ENCODE measurements around the gene NEDD4L. TPM values are rescaled to one million over a fixed set of nuclear protein-coding genes. Genes with fewer than 3 reads are reported as not detected.

The NEDD4L gene
- total and polyA plus RNA-seq, 5 donors from 2014 or later = 4.4 to 19.6 (median 7.8) TPM

- no peaks in the 10 kb centered on the region for H3K36me3 ChIP-seq (ENCODE audit: control insufficient read depth, insufficient read depth, low read length)
- no peaks in the 10 kb centered on the region for H3K9me3 ChIP-seq (ENCODE audit: control insufficient read depth in 2 of 2, low read length in 2 of 2)
- H3K27ac ChIP-seq (ENCODE audit: insufficient read depth, low read length, poor library complexity, severe bottlenecking) = no peak overlapping the region
- ATAC-seq (ENCODE audit: low read depth in 2 of 2) (no peak), DNase-seq (no peak)
- Mint-ChIP-seq H3K4me1 (peaks cover 0 to 3% (median 0%) of the 10 kb centered on the region in 4 donors), H3K27me3 (no peaks in the 10 kb centered on the region), H3K9me3 (no peaks in the 10 kb centered on the region), H3K36me3 (no peaks in the 10 kb centered on the region), H3K4me3 (no peak overlapping the region), H3K27ac (no peak overlapping the region)
- no peak overlapping the region for H3K4me3 ChIP-seq (ENCODE audit: low read depth, low read length)
- peaks cover 3% of the 10 kb centered on the region for H3K27me3 ChIP-seq (ENCODE audit: control insufficient read depth, insufficient read depth, low read length)
- no peaks in the 10 kb centered on the region for H3K4me1 ChIP-seq (ENCODE audit: control insufficient read depth, insufficient read depth, low read length, poor library complexity, severe bottlenecking)
These were observed 130.3 kb downstream of the NEDD4L start for GRCh38 chr18:58174285-58174684.

- DNase-seq (no peak), ATAC-seq (ENCODE audit: low read depth in 2 of 2) (no peak)
- Mint-ChIP-seq H3K4me1 (peaks cover 0 to 3% (median 0%) of the 10 kb centered on the region in 4 donors), H3K9me3 (no peaks in the 10 kb centered on the region), H3K36me3 (no peaks in the 10 kb centered on the region), H3K27ac (no peak overlapping the region), H3K4me3 (no peak overlapping the region), H3K27me3 (no peaks in the 10 kb centered on the region)
- H3K36me3 ChIP-seq (ENCODE audit: control insufficient read depth, insufficient read depth, low read length) = no peaks in the 10 kb centered on the region
- H3K27me3 ChIP-seq (ENCODE audit: control insufficient read depth, insufficient read depth, low read length) = peaks cover 3% of the 10 kb centered on the region
- no peaks in the 10 kb centered on the region for H3K9me3 ChIP-seq (ENCODE audit: control insufficient read depth in 2 of 2, low read length in 2 of 2)
- H3K4me3 ChIP-seq (ENCODE audit: low read depth, low read length) = no peak overlapping the region
- no peaks in the 10 kb centered on the region for H3K4me1 ChIP-seq (ENCODE audit: control insufficient read depth, insufficient read depth, low read length, poor library complexity, severe bottlenecking)
- no peak overlapping the region for H3K27ac ChIP-seq (ENCODE audit: insufficient read depth, low read length, poor library complexity, severe bottlenecking)
These were observed 131.2 kb downstream of the NEDD4L start for GRCh38 chr18:58175122-58175785.

- Histone ChIP-seq H3K27ac (ENCODE audit: insufficient read depth, low read length, poor library complexity, severe bottlenecking) (no peak overlapping the region), H3K36me3 (ENCODE audit: control insufficient read depth, insufficient read depth, low read length) (no peaks in the 10 kb centered on the region), H3K27me3 (ENCODE audit: control insufficient read depth, insufficient read depth, low read length) (peaks cover 3% of the 10 kb centered on the region), H3K9me3 (ENCODE audit: control insufficient read depth in 2 of 2, low read length in 2 of 2) (no peaks in the 10 kb centered on the region), H3K4me3 (ENCODE audit: low read depth, low read length) (no peak overlapping the region), H3K4me1 (ENCODE audit: control insufficient read depth, insufficient read depth, low read length, poor library complexity, severe bottlenecking) (no peaks in the 10 kb centered on the region)
- Mint-ChIP-seq H3K36me3 (no peaks in the 10 kb centered on the region), H3K4me3 (no peak overlapping the region), H3K4me1 (peaks cover 0 to 5% (median 3%) of the 10 kb centered on the region in 4 donors), H3K27me3 (peaks cover 4% of the 10 kb centered on the region), H3K9me3 (no peaks in the 10 kb centered on the region), H3K27ac (peak overlapping the region in 1 of 3 donors; percentile 79)
- DNase-seq = no peak
- ATAC-seq (ENCODE audit: low read depth in 2 of 2) = no peak
These were observed 131.8 kb downstream of the NEDD4L start for GRCh38 chr18:58175786-58176176.

- Histone ChIP-seq H3K4me3 (ENCODE audit: low read depth, low read length) (no peak overlapping the region), H3K27me3 (ENCODE audit: control insufficient read depth, insufficient read depth, low read length) (peaks cover 3% of the 10 kb centered on the region), H3K36me3 (ENCODE audit: control insufficient read depth, insufficient read depth, low read length) (no peaks in the 10 kb centered on the region), H3K27ac (ENCODE audit: insufficient read depth, low read length, poor library complexity, severe bottlenecking) (no peak overlapping the region), H3K4me1 (ENCODE audit: control insufficient read depth, insufficient read depth, low read length, poor library complexity, severe bottlenecking) (no peaks in the 10 kb centered on the region), H3K9me3 (ENCODE audit: control insufficient read depth in 2 of 2, low read length in 2 of 2) (no peaks in the 10 kb centered on the region)
- Mint-ChIP-seq H3K36me3 (no peaks in the 10 kb centered on the region), H3K4me1 (peaks cover 0 to 6% (median 4%) of the 10 kb centered on the region in 4 donors), H3K4me3 (no peak overlapping the region), H3K27me3 (peaks cover 7% of the 10 kb centered on the region), H3K27ac (peak overlapping the region in 1 of 3 donors; percentile 21), H3K9me3 (no peaks in the 10 kb centered on the region)
- ATAC-seq (ENCODE audit: low read depth in 2 of 2) (no peak), DNase-seq (no peak)
These were observed 133.1 kb downstream of the NEDD4L start for GRCh38 chr18:58177004-58177717.

- Mint-ChIP-seq H3K36me3 (no peaks in the 10 kb centered on the region), H3K27ac (no peak overlapping the region), H3K27me3 (peaks cover 7% of the 10 kb centered on the region)
These were observed 134.0 kb downstream of the NEDD4L start for GRCh38 chr18:58177896-58178470.

GRCh38 chr18:58178511-58178910 is 134.5 kb downstream of the NEDD4L start:
- ATAC-seq (ENCODE audit: low read depth in 2 of 2) (no peak), DNase-seq (no peak)
- Mint-ChIP-seq H3K27ac (no peak overlapping the region), H3K36me3 (no peaks in the 10 kb centered on the region), H3K9me3 (no peaks in the 10 kb centered on the region), H3K4me3 (no peak overlapping the region), H3K4me1 (peaks cover 0 to 6% (median 4%) of the 10 kb centered on the region in 4 donors), H3K27me3 (peaks cover 7% of the 10 kb centered on the region)
- H3K9me3 ChIP-seq (ENCODE audit: control insufficient read depth in 2 of 2, low read length in 2 of 2) = no peaks in the 10 kb centered on the region
- no peaks in the 10 kb centered on the region for H3K36me3 ChIP-seq (ENCODE audit: control insufficient read depth, insufficient read depth, low read length)
- H3K27me3 ChIP-seq (ENCODE audit: control insufficient read depth, insufficient read depth, low read length) = peaks cover 3% of the 10 kb centered on the region
- H3K27ac ChIP-seq (ENCODE audit: insufficient read depth, low read length, poor library complexity, severe bottlenecking) = no peak overlapping the region
- H3K4me1 ChIP-seq (ENCODE audit: control insufficient read depth, insufficient read depth, low read length, poor library complexity, severe bottlenecking) = no peaks in the 10 kb centered on the region
- H3K4me3 ChIP-seq (ENCODE audit: low read depth, low read length) = no peak overlapping the region

More at GRCh38 chr18:58177896-58178470, 134.0 kb downstream of the NEDD4L start:
- Histone ChIP-seq H3K9me3 (ENCODE audit: control insufficient read depth in 2 of 2, low read length in 2 of 2) (no peaks in the 10 kb centered on the region), H3K4me3 (ENCODE audit: low read depth, low read length) (no peak overlapping the region), H3K27me3 (ENCODE audit: control insufficient read depth, insufficient read depth, low read length) (peaks cover 3% of the 10 kb centered on the region), H3K4me1 (ENCODE audit: control insufficient read depth, insufficient read depth, low read length, poor library complexity, severe bottlenecking) (no peaks in the 10 kb centered on the region), H3K27ac (ENCODE audit: insufficient read depth, low read length, poor library complexity, severe bottlenecking) (no peak overlapping the region), H3K36me3 (ENCODE audit: control insufficient read depth, insufficient read depth, low read length) (no peaks in the 10 kb centered on the region)
- ATAC-seq (ENCODE audit: low read depth in 2 of 2) (no peak), DNase-seq (no peak)
- H3K9me3 Mint-ChIP-seq = no peaks in the 10 kb centered on the region
- H3K4me1 Mint-ChIP-seq = peaks cover 0 to 6% (median 4%) of the 10 kb centered on the region in 4 donors
- H3K4me3 Mint-ChIP-seq = no peak overlapping the region

GRCh38 chr18:58180172-58180571 is 136.1 kb downstream of the NEDD4L start:
- no peak for ATAC-seq (ENCODE audit: low read depth in 2 of 2)
- H3K4me3 Mint-ChIP-seq = no peak overlapping the region
- no peak overlapping the region for H3K27ac Mint-ChIP-seq
- no peaks in the 10 kb centered on the region for H3K36me3 Mint-ChIP-seq
- Histone ChIP-seq H3K27ac (ENCODE audit: insufficient read depth, low read length, poor library complexity, severe bottlenecking) (no peak overlapping the region), H3K4me3 (ENCODE audit: low read depth, low read length) (no peak overlapping the region), H3K4me1 (ENCODE audit: control insufficient read depth, insufficient read depth, low read length, poor library complexity, severe bottlenecking) (no peaks in the 10 kb centered on the region), H3K9me3 (ENCODE audit: control insufficient read depth in 2 of 2, low read length in 2 of 2) (no peaks in the 10 kb centered on the region), H3K36me3 (ENCODE audit: control insufficient read depth, insufficient read depth, low read length) (no peaks in the 10 kb centered on the region), H3K27me3 (ENCODE audit: control insufficient read depth, insufficient read depth, low read length) (peaks cover 3% of the 10 kb centered on the region)
- H3K27me3 Mint-ChIP-seq = peaks cover 7% of the 10 kb centered on the region
- no peak for DNase-seq
- peaks cover 0 to 6% (median 4%) of the 10 kb centered on the region in 4 donors for H3K4me1 Mint-ChIP-seq
- H3K9me3 Mint-ChIP-seq = no peaks in the 10 kb centered on the region

Measured in CD4-positive, CD25-positive, alpha-beta regulatory T cell (primary cell).